GM10847 (cell line): ENCODE data around the gene JMJD4.

ENCODE experiments used
- POLR2A ChIP-seq: IDR thresholded peaks from 2 replicates; pipeline ENCODE4 v1.6.1; 2011; ENCODE audit not compliant: insufficient read length; ENCODE audit errors: extremely low read depth

JMJD4 gene

DNA sequence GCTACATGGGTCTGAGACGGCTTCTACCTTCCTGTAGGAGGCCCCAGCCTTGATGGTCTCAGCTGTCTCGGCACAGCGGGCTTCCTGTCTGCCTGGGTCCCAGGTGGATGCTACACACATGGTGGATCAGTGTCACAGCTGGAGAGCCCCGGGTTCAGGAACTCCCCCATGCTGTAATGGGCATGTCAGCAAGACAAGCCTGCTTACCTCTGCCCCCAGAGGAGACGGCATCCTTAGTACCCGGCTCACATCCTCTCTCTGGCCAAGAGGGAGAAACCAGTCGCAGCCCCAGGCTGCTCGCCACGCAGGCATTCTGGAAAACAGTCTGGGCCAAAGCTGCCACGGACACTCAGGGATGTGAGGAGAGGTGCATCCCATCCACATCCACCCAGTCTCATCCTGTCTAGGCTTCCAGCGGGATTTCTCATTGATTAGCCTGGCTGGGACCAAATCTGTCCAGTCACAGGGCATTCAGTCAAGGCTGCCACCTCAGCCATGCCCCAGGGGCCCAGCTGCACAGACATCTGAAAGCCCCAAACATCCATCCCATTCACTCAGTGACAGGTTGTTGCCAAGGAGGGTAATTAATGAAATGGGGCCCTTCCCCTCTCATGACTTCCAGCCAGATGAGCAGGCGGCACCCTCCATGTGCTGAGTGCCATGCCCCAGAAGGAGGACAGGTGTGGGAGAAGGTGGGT is 10.6 kb upstream of the JMJD4 start:
- no peak for TF ChIP-seq POLR2A

DNA sequence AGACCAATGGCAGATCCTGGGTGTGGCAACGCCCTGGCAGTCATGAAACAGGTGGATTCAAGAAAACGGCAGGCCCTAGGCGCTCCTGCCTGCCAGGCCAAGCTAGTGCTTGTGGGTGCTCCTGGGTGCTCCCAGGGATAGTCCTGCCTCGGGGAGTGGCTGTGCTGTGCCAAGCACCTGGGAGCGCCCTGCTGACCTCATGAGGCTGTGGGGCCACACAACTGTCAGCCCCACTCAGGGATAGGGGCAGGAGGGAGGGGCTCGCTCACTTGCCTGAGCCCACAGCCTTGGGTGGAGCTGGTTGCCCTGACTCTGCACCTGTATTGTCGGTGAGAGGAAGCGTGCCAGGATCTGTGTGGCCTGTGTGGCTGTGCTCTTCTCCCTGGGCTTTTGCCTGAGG is 9.6 kb upstream of the JMJD4 start:
- no peak for TF ChIP-seq POLR2A

DNA sequence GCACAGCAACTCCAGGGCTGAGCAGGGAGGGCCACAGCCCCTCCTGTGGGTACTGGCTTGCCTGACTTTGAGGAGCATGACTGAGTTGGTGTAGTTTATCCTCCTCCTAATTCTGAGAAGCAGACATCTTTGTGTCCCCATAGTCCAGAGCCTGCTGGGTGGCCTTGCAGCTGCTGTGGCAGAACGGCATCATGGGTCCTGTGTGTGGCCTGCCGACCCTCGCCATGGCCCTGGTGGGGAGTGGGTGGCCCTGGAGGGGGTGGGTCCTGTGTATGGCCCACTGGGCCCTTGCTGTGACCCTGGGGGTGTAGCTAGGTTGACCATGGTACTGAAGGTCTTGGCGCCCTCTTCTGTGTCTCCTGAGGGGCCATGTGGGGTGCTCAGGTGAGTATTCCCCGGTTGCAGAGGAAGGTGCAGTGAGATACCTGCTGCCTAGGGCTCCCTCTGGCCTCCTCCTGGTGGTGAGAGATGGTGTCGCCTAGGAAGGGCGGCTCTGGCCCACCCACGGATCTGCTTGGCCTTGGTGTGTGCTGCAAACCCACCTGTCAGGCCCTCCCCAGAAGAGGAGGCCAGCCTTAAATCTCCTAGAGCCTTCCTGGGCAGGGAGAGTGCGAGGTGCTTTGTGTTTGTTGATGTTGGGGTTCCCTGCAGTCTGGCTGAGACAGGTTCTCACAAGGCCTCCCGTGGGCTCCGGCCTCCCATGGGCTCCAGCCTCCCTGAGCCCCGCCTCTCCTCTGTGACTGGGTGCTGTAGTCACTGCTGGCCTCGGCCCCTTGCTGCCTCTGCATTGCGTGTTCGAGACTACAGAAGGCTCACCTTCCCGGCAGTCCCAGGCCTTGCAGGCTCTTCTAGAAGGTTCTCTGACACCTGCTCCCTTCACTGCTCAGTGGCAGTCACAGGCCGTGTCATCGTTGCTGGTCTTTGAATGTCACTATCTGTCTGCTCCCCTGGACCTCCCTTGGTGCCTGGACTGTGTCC is 7.9 kb upstream of the JMJD4 start:
- TF ChIP-seq POLR2A, result no peak

DNA sequence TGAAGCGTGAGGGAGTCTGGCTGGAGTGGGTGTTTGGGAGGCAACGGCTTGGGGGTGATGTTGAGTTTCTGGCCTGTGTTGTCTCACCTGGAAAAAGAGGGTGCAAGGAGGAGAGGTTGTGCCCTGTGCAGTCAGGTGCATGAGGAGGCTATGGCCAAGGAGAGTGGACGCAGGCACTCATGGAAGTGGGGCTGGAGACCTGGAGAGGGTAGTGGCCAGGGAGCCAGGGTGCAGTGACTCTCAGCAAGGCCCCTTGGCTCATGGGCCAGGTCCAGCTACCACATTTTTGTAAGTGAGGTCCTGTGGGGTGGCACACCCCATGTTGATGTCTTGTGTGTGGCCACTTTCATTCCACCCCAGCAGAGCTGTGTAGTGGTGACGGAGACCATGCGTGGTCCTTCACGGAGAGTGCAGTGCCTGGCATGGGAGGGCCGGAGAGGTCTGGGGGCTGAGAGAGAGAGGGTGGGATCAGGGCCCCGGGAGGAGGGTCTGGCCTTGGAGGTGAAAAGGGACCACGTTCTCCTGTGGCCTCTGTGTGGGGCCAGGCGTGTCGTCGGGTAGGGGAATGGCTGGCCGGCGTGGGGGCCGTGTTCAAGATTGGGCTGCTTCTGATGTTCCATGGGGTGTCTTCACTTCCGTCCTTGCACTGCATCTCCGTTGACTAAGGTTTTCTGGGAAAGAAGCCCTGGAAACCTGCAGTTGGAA is 6.2 kb upstream of the JMJD4 start:
- no peak for TF ChIP-seq POLR2A

DNA sequence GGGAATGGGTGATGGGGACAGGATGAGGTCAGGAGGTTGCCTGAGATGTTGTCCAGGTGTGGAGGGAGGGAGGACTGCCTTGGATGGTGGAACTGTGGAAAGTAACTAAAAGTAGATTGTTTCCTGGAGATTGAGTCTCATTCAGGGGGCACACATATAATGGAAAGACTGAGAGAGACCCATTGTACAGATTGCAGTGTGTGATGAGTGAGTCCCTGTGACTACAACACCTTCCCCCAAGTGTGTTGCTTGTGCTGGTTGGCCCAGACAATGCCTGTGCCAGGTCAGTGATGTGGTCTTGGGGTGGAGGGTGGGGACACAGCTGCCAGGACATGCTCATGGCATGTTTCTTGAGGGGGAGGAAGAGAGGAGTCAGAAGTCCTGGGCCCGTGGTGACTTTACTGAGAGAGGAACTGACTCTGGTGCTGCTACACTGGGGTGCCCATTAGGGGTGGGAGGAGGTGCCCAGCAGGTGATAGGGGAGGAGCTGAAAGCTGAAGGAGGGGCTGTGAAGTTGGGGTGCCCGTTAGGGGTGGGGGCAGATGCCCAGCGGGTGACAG is 5.4 kb upstream of the JMJD4 start:
- TF ChIP-seq POLR2A, result no peak

DNA sequence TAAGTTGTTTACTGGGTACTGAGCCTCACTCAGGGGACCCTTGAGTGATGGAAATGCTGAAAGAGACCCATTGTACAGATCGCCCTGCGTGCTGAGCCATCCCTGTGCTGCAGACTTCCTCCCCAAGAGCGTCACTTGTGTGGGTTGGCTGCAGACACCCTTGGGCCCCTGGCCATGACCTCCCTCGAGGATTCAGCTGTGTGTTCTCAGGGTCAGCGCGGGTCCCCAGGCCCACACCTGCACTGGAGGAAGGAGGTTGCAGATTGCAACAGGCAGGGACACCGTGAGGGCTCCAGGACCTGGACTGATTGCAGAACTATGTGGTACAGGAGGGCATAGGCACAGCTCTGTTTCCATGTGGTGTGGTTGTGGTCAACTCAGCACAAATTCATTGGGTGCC is 4.5 kb upstream of the JMJD4 start:
- no peak for TF ChIP-seq POLR2A

DNA sequence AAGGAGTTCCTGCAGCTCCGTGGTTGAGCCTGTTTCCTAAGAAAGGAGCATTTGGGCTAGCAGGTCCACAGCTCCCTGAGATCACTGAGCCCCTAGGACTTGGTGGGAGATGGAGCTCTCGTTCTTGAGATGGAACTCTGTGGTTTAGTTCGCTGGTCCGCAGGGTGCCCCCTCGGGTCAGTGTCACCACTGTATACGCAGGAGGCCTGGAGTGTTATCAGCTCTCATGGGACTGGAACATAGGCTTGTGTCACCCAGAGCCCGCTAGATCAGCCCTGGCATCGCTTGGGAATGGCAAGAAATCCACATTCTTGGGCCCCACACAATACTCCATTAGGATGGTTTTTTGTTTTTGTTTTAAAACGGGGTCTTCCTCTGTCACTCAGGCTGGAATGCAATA is 3.7 kb upstream of the JMJD4 start:
- no peak for TF ChIP-seq POLR2A

DNA sequence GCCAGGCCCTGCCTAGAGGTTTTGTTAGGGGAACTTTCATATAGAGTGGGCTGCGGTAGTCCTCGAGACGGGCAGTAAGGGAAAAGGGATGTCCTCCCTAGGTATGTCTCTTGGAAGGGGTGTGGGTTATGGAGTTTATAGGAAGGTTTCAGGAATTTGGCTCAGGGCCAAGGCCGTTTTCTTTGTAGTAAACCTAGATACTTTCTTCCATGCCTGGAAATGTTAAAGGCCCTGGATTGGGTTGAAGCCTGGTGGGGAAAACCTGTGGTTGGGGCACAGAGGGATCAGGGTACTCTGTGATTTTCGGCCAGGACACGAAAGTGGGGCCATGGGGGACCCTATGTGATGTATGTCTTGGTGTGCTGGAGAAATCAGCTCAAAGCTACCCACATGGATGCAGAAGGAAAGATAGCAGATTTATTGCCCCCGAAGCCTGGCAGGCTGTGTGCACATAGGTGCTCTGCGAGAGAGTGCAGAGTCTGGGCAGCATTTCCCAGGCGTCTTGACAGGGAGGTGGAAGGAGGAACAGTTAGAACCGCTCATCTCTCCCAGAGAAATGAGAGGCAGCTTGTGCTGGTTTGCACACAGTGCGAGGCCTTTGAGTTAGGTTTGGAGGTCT is 1.8 kb upstream of the JMJD4 start:
- no peak for TF ChIP-seq POLR2A

DNA sequence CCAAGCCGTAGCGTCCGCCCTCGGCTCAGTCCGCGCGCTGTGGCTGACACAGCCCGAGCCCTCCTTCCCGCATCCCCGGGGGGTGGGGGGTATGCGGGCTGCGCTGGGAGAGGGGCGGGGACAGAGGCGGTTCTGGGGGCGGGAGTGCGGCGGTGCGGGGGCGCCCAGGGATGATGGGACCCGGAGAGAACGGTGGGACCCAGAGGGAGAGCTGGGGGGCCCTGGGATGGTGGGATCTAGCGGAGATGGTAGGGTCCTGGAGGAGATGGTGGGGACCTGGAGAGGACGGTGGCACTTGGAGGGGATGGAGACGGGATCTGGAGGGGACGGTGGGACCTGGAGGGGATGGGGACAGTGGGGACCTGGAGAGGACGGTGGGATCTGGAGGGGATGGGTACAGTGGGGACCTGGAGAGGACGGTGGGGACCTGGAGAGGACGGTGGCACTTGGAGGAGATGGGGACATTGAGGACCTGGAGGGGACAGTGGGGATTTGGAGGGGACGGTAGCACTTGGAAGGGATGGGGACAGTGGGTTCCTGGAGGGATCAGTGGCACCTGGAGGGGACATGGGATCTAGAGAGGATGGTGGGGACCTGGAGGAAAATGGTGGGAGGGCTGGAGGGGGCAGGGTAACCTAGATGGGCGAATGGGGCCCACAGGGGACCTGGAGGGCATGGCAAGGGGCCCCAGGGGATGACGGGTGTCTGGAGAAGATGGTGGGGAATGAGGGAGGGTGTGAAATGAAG is 610 bp upstream of the JMJD4 start:
- TF ChIP-seq POLR2A, result no peak

DNA sequence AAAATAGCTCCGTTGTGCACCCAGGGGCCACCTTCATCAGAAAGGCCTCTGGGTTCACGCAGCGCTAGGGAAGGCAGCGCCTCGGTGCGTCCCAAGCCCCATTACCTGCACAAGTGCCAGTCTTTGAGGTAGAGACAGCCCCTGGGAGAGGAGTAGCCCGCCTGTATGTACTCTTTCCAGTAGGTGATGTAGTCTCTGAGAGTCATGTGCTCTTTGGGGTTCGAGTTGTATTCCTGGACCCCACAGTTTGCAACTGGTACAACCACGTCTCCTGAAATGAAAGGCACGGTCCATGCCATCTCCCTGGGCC is 601 bp downstream of the JMJD4 start:
- TF ChIP-seq POLR2A, result no peak

DNA sequence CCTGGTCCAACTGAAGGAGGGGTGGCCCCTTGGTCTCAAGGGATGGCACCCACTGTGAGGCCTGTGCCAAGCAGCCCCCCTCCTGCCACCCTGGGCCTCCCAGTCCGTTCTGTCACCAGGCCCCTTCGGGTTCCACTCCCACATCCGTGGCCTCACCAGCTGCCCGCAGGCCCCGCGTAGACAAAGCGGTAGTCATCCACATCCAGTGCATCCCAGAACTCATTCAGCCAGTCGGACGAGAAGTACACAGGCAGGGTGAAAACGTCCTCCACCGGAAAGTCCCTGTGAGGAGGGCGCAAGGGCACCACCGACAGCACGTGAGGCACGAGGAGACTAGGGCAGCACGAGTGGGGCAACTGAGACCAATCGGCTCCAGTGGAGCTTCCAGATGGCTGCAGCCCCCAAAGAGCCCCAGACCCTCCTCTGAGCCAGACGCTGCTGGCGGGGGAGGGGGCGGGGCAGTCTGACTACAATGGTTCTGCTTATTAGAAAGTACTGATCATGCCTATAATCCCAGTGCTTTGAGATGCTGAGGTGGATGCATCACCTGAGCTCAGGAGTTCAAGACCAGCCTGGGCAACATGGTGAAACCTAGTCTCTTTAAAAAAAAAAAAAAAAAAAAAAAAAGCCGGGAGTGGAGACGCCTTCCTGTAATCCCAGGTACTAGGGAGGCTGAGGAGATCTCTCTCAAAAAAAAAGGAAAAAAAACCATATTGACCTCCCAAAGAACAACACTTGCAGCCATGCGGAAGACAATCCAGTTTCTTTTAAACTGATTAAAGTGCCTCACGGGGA is 1.2 kb downstream of the JMJD4 start:
- TF ChIP-seq POLR2A, result no peak

DNA sequence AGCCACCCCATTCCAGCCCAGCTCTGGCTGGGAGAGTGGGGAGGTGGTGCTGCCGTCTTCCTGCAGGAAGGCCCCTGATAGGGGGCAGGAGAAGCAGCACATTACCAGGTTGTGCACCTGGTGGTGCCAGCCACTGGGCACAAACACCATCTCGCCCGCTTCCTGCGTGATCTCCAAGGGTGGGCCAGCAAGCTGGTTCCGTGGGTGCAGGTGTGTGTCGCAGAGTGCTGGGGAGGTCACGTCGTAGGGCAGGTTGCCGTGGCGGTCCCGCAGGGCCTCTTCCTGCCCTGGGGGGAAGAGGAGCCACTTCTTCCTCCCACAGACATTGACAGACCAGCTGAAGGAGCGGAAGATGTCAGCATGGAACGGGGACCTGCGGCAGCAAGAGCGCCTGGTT is 1.8 kb downstream of the JMJD4 start:
- no peak for TF ChIP-seq POLR2A

DNA sequence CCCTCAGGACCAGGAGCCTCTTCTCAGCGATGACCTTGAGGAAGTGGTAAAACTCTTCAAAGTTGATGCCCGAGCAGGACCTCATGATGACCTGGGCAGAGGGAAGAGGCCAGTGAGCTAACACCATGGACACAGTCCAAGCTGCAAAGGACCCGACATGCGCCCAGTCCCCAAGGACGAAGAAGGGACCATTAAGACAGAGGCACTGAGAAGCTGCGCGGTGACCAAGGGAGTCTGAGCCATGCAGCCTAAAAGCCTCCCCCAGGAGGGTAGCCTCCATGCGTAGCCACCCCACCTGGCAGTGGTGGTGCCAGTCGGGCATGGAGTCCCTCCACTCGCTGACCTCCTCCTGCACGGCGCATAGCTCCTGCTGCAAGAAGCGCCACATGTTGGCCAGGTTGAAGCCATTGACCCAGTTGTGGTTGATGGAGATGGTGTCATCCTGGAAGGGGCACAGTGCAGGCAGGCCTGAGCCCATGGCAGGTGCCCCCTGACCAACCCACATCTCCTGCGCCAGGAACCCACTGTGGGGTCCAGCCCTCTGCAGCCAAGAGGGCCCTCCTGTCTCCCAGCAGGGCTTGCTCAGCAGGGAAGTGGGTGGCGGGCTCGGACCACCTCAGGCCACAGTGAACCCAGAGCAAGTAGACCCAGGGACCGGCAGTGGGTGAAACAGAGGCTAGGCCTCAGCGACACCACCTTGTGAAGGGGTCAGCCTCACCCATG is 2.4 kb downstream of the JMJD4 start:
- TF ChIP-seq POLR2A, result no peak
